ENCODE measurements around the gene CIP2A. TPM values are rescaled to one million over a fixed set of nuclear protein-coding genes. Genes with fewer than 3 reads are reported as not detected.

The CIP2A gene
- total and polyA plus RNA-seq, 2 of the 8 experiments (the other 6 are each of a cell fraction or from before 2014, with no cell fraction given) = 11.9 to 38.0 TPM

- TF ChIP-seq E2F6 (IDR thresholded peaks at IDR 0.05) (no peak), BCL11A (IDR thresholded peaks at IDR 0.05; ENCODE audit: low read depth in 2 of 2, low read length in 2 of 2) (no peak), EZH2 (IDR thresholded peaks at IDR 0.05; ENCODE audit: low read depth, low read length, severe bottlenecking) (no peak), HDAC2 (IDR thresholded peaks at IDR 0.05; ENCODE audit: borderline replicate concordance in 1 of 2, low read depth in 2 of 2, low read length in 2 of 2) (no peak), BACH1 (IDR thresholded peaks at IDR 0.05; ENCODE audit: low read length) (no peak), CBX5 (IDR thresholded peaks at IDR 0.05; ENCODE audit: low read depth, low read length) (no peak), TBP (IDR thresholded peaks at IDR 0.05; ENCODE audit: low read depth, low read length) (no peak), HDAC6 (IDR thresholded peaks at IDR 0.05; ENCODE audit: low read depth, low read length) (no peak), CHD7 (IDR thresholded peaks at IDR 0.05; ENCODE audit: insufficient replicate concordance, low read length) (no peak)
These were observed 33.2 kb downstream of the CIP2A start (continued) for GRCh38 chr3:108555966-108556581.
